Activated CD8-positive, alpha-beta memory T cell treated with anti-CD3 and anti-CD28 coated beads, Interleukin-2, amount 10 ng/mL, durations not matched to agents 7 days and 5 days (primary cell): ENCODE data around the gene C20orf141. TPM values are rescaled to one million over a fixed set of nuclear protein-coding genes. Genes with fewer than 3 reads are reported as not detected.

ENCODE experiments used
- ATAC-seq: fragments of 150-1000 bp; cut with Tn5 transposase; one replicate; pipeline ENCODE4 v1.10.0; 2021; ENCODE audit warnings: moderate library complexity
- CTCF ChIA-PET: fragments of 350-600 bp; sonication (Branson Sonifier 250); formaldehyde crosslinking; loops from one replicate; lab custom pipeline; 2021; ENCODE audit warnings: antibody characterized with exemption; lab: Charles Lee
- DNase-seq: peaks from one replicate; pipeline ENCODE4 v3.0.0-alpha.2; 2020
- H3K27ac Mint-ChIP-seq: one replicate; pipeline ENCODE4 v1.8.0; 2021; ENCODE audit warnings: mild to moderate bottlenecking, mixed read lengths
- H3K27me3 Mint-ChIP-seq: one replicate; pipeline ENCODE4 v1.8.0; 2021; ENCODE audit warnings: mixed read lengths
- H3K36me3 Mint-ChIP-seq: one replicate; pipeline ENCODE4 v1.8.0; 2021; ENCODE audit warnings: mild to moderate bottlenecking, mixed read lengths
- H3K4me1 Mint-ChIP-seq: one replicate; pipeline ENCODE4 v1.8.0; 2021; ENCODE audit warnings: mixed read lengths
- H3K4me3 Mint-ChIP-seq: one replicate; pipeline ENCODE4 v1.8.0; 2021; ENCODE audit warnings: mild to moderate bottlenecking, moderate library complexity, mixed read lengths
- H3K9me3 Mint-ChIP-seq: one replicate; pipeline ENCODE4 v1.8.0; 2022; ENCODE audit warnings: low read depth, mixed read lengths
- total RNA-seq, 2 experiments: library from RNA; stranded (reverse); gene quantifications; one replicate each; pipeline ENCODE4 v1.2.3, GENCODE V29; 2021

C20orf141 gene
- total RNA-seq, 2 experiments from 2014 or later = not detected

DNA sequence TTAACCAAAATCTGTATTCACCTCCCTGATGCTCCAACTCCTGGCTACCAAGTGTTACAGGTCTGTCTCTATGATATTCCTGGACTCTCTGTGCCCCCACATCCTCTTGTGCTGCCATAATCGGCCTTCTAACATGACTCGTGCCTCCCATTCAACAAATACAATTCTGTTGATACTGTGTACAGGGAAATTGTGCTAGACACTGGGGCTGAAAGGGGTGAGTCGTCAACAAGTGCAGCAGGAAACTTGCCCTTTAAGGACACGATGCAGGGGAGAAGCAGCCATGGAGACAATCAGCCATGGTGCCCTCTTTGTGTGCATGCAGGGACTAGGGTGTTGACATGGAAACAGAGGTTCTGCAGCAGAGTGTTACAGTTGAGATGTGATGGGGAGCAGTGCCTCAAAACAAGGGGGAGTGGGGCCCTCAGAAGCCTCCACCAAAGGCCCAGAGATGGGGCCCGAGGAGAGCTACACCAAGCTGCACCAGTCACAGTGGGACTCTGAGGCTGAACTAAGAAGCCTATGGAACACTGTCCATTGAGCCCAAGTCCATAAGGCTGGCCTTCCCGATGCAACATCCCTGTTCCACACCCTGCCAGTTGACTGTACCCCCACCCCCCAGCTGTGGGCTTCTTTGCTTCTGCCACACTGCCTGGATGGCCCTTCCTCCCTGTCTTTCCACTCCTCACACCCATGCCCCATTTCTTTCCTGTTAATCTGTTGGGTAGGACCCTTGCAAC lies 22.6 kb downstream of the C20orf141 start:
- CTCF ChIA-PET = no interaction called here
- Mint-ChIP-seq H3K9me3 (no peaks in the 10 kb centered on the region), H3K4me1 (peaks cover 13% of the 10 kb centered on the region), H3K4me3 (no peak overlapping the region), H3K27me3 (no peaks in the 10 kb centered on the region), H3K36me3 (peaks cover 6% of the 10 kb centered on the region), H3K27ac (no peak overlapping the region)
- peak; percentile 3 for DNase-seq
- ATAC-seq = no peak

GRCh38 chr20:2838170-2838797 lies 23.5 kb downstream of the C20orf141 start:
- Mint-ChIP-seq H3K9me3 (no peaks in the 10 kb centered on the region), H3K27me3 (no peaks in the 10 kb centered on the region), H3K4me1 (peaks cover 13% of the 10 kb centered on the region), H3K4me3 (no peak overlapping the region), H3K27ac (no peak overlapping the region), H3K36me3 (peaks cover 6% of the 10 kb centered on the region)
- DNase-seq (no peak), ATAC-seq (no peak)
- CTCF ChIA-PET = no interaction called here

- CTCF ChIA-PET = interaction anchor here (0.6 to 2.2 kb wide), 5 partner anchors 12 to 125 kb away, joined by 3 to 11 read pairs (median 3); no protein-coding TSS in a partner anchor
- peaks cover 15% of the 10 kb centered on the region for H3K4me1 Mint-ChIP-seq
- peak overlapping the region; percentile 64 for H3K4me3 Mint-ChIP-seq
- ATAC-seq = no peak
- peaks cover 6% of the 10 kb centered on the region for H3K36me3 Mint-ChIP-seq
- no peak for DNase-seq
- H3K9me3 Mint-ChIP-seq = no peaks in the 10 kb centered on the region
- no peaks in the 10 kb centered on the region for H3K27me3 Mint-ChIP-seq
- peak overlapping the region; percentile 69 for H3K27ac Mint-ChIP-seq
These were observed 24.3 kb downstream of the C20orf141 start for GRCh38 chr20:2838847-2839671.

DNA sequence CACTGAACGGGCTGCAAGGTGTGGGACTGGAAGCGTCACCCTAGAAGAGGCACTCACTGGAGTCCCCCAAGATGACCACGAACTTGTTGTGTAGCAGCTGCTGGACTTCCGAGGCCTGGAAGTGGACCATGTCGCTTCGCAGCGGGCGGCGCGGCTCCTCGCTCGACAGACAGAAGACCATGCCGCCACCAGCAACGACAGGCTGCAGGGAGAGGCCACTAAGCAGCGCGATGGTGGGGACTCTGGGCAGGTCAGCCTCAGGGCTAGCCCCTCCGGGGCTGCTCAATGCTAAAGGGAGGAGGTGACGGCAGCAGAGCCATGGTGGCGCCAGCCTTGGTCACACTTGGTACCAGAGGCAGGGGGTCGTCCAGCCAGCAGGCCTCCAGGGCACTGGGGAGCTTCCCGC lies 24.9 kb downstream of the C20orf141 start:
- Mint-ChIP-seq H3K9me3 (no peaks in the 10 kb centered on the region), H3K27me3 (no peaks in the 10 kb centered on the region), H3K4me3 (peak overlapping the region; percentile 64), H3K4me1 (peaks cover 18% of the 10 kb centered on the region), H3K27ac (peak overlapping the region; percentile 69), H3K36me3 (peaks cover 9% of the 10 kb centered on the region)
- no peak for ATAC-seq
- CTCF ChIA-PET = interaction anchor here (0.6 to 2.8 kb wide), 7 partner anchors 12 to 152 kb away, joined by 3 to 12 read pairs (median 4); no protein-coding TSS in a partner anchor
- DNase-seq = no peak

DNA sequence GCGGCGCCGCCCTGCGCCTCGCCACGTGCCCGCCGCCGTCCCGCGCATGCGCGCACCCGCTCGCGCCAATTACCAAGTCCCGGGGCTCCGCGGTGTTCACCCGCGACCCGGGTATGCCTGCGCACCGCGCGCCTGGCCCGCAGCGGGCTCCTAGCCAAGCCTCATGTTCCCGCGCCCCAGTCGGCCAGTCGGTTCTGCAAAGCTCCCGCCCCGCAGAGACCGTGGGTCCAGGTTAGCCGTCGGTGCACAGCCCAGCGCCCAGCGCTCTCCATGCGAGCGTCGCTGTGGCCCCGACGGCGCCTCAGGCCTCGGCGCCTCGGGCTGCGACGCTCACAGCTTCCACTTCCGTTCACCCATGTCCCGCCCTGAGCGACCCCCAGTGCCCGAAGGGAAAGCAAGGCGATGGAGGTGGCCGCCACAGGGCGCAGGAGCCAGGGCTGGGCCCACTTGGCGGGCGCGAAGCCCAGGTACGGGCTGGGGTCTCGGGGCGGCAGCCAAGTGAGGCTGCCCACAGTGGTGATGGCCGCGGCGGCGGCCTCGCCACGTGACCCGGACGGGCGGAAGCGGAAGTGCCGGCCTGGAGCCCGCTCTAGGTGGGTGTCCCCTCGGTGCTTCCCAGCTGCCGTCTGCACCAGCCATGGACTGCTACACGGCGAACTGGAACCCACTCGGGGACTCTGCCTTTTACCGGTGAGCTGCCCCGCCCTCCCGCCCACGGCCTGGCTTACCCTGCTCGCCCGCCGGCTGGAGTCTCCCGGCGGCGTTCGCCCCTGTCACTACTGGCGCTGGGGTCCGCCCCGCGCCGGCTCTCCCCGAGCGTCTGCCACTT lies 25.6 kb downstream of the C20orf141 start, which contains the start of the genes PCED1A and VPS16:
Gene PCED1A, minus strand, starts transcription at position 518 of the 829 bp plus-strand sequence. CDS start 743 bp downstream, outside the sequence.
Gene VPS16, plus strand, starts transcription at position 608 of the 829 bp plus-strand sequence. Its CDS starts 30 bp downstream, at position 638.
- peak; percentile 98 for ATAC-seq
- H3K4me1 Mint-ChIP-seq = peaks cover 23% of the 10 kb centered on the region
- CTCF ChIA-PET = interaction anchor here (0.6 to 2.8 kb wide), 8 partner anchors 11 to 152 kb away, joined by 3 to 12 read pairs (median 4); no protein-coding TSS in a partner anchor

DNA sequence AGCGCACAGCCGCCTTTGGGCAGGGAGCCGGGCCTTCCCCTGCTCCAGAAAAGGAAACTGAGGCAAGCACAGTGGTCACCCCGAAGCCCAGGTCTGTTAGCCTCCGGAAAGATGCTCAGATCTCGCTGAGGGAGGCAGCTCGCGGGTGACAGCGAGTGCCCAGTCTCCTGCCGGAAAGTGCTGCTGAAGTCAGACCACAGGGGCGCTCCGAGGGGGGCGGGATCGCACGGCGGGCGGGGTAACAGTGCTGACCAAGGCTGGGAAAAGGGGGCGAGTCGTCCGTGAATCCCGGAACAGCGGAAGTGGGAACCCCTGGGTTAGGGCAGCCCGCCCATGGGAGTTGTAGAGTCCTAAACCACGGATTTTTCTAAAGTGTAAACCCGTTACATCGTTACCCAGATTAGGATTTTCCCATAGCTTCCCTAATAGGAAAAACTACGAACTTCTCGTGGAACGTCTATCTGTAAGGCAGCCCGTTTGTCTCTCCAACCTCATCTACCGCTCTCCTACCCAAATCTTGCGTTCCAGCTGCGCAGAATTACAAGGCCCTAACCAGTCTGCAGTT lies 26.3 kb downstream of the C20orf141 start:
- Mint-ChIP-seq H3K27ac (peak overlapping the region; percentile 76), H3K9me3 (no peaks in the 10 kb centered on the region), H3K4me1 (peaks cover 27% of the 10 kb centered on the region), H3K4me3 (peak overlapping the region; percentile 82), H3K36me3 (peaks cover 9% of the 10 kb centered on the region), H3K27me3 (no peaks in the 10 kb centered on the region)
- ATAC-seq (peak; percentile 58), DNase-seq (peak; percentile 67)
- CTCF ChIA-PET = interaction anchor here (1.3 to 2.8 kb wide), 5 partner anchors 11 to 153 kb away, joined by 4 to 12 read pairs (median 6); no protein-coding TSS in a partner anchor

More for the DNA sequence above, 25.6 kb downstream of the C20orf141 start, which contains the start of the genes PCED1A and VPS16:
- peak within 1 kb of the TSS; percentile 84 for H3K27ac Mint-ChIP-seq
- peak within 1 kb of the TSS; percentile 82 for H3K4me3 Mint-ChIP-seq
- H3K36me3 Mint-ChIP-seq = peaks cover 9% of the 10 kb centered on the region
- no peaks in the 10 kb centered on the region for H3K9me3 Mint-ChIP-seq
- peak; percentile 92 for DNase-seq
- H3K27me3 Mint-ChIP-seq = no peaks in the 10 kb centered on the region

GRCh38 chr20:2845607-2846006 lies 30.8 kb downstream of the C20orf141 start:
- peaks cover 10% of the 10 kb centered on the region for H3K36me3 Mint-ChIP-seq
- no peaks in the 10 kb centered on the region for H3K27me3 Mint-ChIP-seq
- CTCF ChIA-PET = no interaction called here
- DNase-seq = peak; percentile 45
- no peak overlapping the region for H3K4me3 Mint-ChIP-seq
- H3K9me3 Mint-ChIP-seq = no peaks in the 10 kb centered on the region
- peaks cover 27% of the 10 kb centered on the region for H3K4me1 Mint-ChIP-seq
- H3K27ac Mint-ChIP-seq = no peak overlapping the region
- ATAC-seq = no peak

- Mint-ChIP-seq H3K4me1 (peaks cover 26% of the 10 kb centered on the region), H3K4me3 (no peak overlapping the region), H3K9me3 (no peaks in the 10 kb centered on the region), H3K27ac (no peak overlapping the region), H3K36me3 (peaks cover 9% of the 10 kb centered on the region), H3K27me3 (no peaks in the 10 kb centered on the region)
- no peak for ATAC-seq
- CTCF ChIA-PET = interaction anchor here (1.2 kb wide), 1 partner anchor 117 kb away, joined by 3 read pairs; no protein-coding TSS in a partner anchor
- DNase-seq = peak; percentile 29
These were observed 31.9 kb downstream of the C20orf141 start for GRCh38 chr20:2846698-2847097.

DNA sequence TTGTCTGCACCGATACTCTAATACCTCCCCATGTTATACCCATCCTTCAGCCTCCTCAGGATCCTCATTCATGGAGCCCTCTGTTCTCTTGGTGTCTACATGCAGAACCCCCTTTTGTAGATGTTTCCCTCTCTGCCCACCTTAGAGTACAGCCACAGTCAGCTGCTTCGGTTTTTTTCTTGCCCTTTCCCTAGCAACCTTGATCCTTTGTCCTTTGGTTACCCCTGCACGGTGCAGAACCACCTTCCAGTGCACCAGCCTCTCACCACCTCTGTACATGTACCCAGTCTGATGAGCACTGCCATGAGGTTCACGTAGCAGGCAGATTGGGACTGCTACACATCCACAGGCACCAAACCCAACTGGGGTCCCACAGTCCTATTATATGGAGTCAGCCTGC lies 33.0 kb downstream of the C20orf141 start:
- peaks cover 37% of the 10 kb centered on the region for H3K4me1 Mint-ChIP-seq
- CTCF ChIA-PET = no interaction called here
- H3K27ac Mint-ChIP-seq = peak overlapping the region; percentile 5

GRCh38 chr20:2849529-2849928 lies 34.7 kb downstream of the C20orf141 start:
- H3K27me3 Mint-ChIP-seq = no peaks in the 10 kb centered on the region
- no peak overlapping the region for H3K4me3 Mint-ChIP-seq
- CTCF ChIA-PET = interaction anchor here (0.6 to 3.5 kb wide), 3 partner anchors 16 to 97 kb away, joined by 3 to 19 read pairs (median 3); no protein-coding TSS in a partner anchor
- DNase-seq (peak; percentile 14), ATAC-seq (no peak)
- no peak overlapping the region for H3K27ac Mint-ChIP-seq
- H3K36me3 Mint-ChIP-seq = peaks cover 6% of the 10 kb centered on the region
- H3K4me1 Mint-ChIP-seq = peaks cover 45% of the 10 kb centered on the region
- H3K9me3 Mint-ChIP-seq = no peaks in the 10 kb centered on the region

More for the DNA sequence above, 33.0 kb downstream of the C20orf141 start:
- ATAC-seq = no peak
- Mint-ChIP-seq H3K9me3 (no peaks in the 10 kb centered on the region), H3K27me3 (no peaks in the 10 kb centered on the region), H3K36me3 (peaks cover 9% of the 10 kb centered on the region), H3K4me3 (no peak overlapping the region)
- peak; percentile 31 for DNase-seq

DNA sequence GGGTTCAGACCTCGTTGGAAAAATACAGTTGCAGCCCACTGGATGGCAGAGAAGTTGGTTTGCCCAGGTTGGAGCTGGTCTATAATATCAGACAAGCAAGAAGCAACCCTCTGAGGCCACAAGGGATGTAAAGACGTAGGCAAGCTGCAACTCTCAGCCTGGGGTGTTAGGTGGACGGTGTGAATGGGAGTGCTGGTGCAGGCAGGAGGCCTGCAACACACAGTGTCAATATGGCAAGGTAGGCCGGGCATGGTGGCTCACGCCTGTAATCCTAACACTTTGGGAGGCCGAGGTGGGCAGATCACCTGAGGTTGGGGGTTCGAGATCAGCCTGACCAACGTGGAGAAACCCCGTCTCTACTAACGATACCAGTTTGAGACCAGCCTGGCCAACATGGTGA lies 36.3 kb downstream of the C20orf141 start:
- H3K4me1 Mint-ChIP-seq = peaks cover 34% of the 10 kb centered on the region
- H3K27ac Mint-ChIP-seq = peak overlapping the region; percentile 47
- no peak overlapping the region for H3K4me3 Mint-ChIP-seq
- ATAC-seq (no peak), DNase-seq (peak; percentile 38)
- H3K36me3 Mint-ChIP-seq = peaks cover 3% of the 10 kb centered on the region
- H3K9me3 Mint-ChIP-seq = no peaks in the 10 kb centered on the region
- H3K27me3 Mint-ChIP-seq = no peaks in the 10 kb centered on the region
- CTCF ChIA-PET = interaction anchor here (1.3 to 3.5 kb wide), 13 partner anchors 11 to 166 kb away, joined by 3 to 21 read pairs (median 7); partner anchors contain the start of genes PCED1A and VPS16
